ENCODE measurements around the gene CA9.

The CA9 gene

GRCh38 chr9:35649431-35650340 lies 24.0 kb upstream of the CA9 start:
- no peaks in the 10 kb centered on the region for H3K9me3 ChIP-seq (ENCODE audit: insufficient read depth, low read length, severe bottlenecking)
- DNase-seq = peak; percentile 87
- peak overlapping the region; percentile 100 for H3K27ac ChIP-seq (ENCODE audit: low read length)
- H2AFZ ChIP-seq (ENCODE audit: low read depth, low read length) = peak overlapping the region; percentile 60; the same call in 1 of the 2 replicates
- peak overlapping the region; percentile 95 for H3K9ac ChIP-seq (ENCODE audit: low read depth, low read length)
- TF ChIP-seq EZH2 (IDR thresholded peaks at IDR 0.05; ENCODE audit: borderline replicate concordance, low read depth, low read length, severe bottlenecking) (no peak), CTCF (IDR thresholded peaks at IDR 0.05; ENCODE audit: borderline replicate concordance, extremely low read depth, low read length, poor library complexity, severe bottlenecking) (no peak)
- ATAC-seq (ENCODE audit: insufficient read depth, low read depth) = peak; percentile 21
- H3K36me3 ChIP-seq (ENCODE audit: insufficient read depth, low read length) = peaks cover 19% of the 10 kb centered on the region; the same call in 1 of the 2 replicates
- H3K4me2 ChIP-seq (ENCODE audit: insufficient read depth, low read length) = peak overlapping the region; percentile 79
- H3K4me1 ChIP-seq (ENCODE audit: insufficient read depth, low read length) = peaks cover 69% of the 10 kb centered on the region
- peaks cover 41% of the 10 kb centered on the region for H3K79me2 ChIP-seq (ENCODE audit: insufficient read depth, low read length)
- no peaks in the 10 kb centered on the region for H3K27me3 ChIP-seq (ENCODE audit: insufficient read depth, low read length, poor library complexity)
- H3K4me3 ChIP-seq (ENCODE audit: low read depth in 1 of 2, low read length in 2 of 2) = peak overlapping the region; percentile 49 to 76
- H4K20me1 ChIP-seq (ENCODE audit: insufficient read depth, low read length) = no peaks in the 10 kb centered on the region

GRCh38 chr9:35650341-35651158 lies 23.2 kb upstream of the CA9 start, which contains the start of gene SIT1:
Gene SIT1 (minus strand): TSS chr9:35650931. CDS start chr9:35650853, 78 bp downstream.
- Histone ChIP-seq H3K9me3 (ENCODE audit: insufficient read depth, low read length, severe bottlenecking) (no peaks in the 10 kb centered on the region), H2AFZ (ENCODE audit: low read depth, low read length) (peak within 1 kb of the TSS; percentile 60), H3K79me2 (ENCODE audit: insufficient read depth, low read length) (peaks cover 32% of the 10 kb centered on the region), H3K9ac (ENCODE audit: low read depth, low read length) (peak within 1 kb of the TSS; percentile 95), H4K20me1 (ENCODE audit: insufficient read depth, low read length) (no peaks in the 10 kb centered on the region), H3K4me3 (ENCODE audit: low read depth in 1 of 2, low read length in 2 of 2) (peak within 1 kb of the TSS; percentile 49 to 76), H3K27ac (ENCODE audit: low read length) (peak within 1 kb of the TSS; percentile 100), H3K4me1 (ENCODE audit: insufficient read depth, low read length) (peaks cover 60% of the 10 kb centered on the region), H3K4me2 (ENCODE audit: insufficient read depth, low read length) (peak within 1 kb of the TSS; percentile 79), H3K27me3 (ENCODE audit: insufficient read depth, low read length, poor library complexity) (no peaks in the 10 kb centered on the region), H3K36me3 (ENCODE audit: insufficient read depth, low read length) (peaks cover 19% of the 10 kb centered on the region; the same call in 1 of the 2 replicates)
- TF ChIP-seq EZH2 (IDR thresholded peaks at IDR 0.05; ENCODE audit: borderline replicate concordance, low read depth, low read length, severe bottlenecking) (no peak), CTCF (IDR thresholded peaks at IDR 0.05; ENCODE audit: borderline replicate concordance, extremely low read depth, low read length, poor library complexity, severe bottlenecking) (no peak)
- peak; percentile 78 for DNase-seq
- ATAC-seq (ENCODE audit: insufficient read depth, low read depth) = peak; percentile 11; the same call in 2 of the 3 replicates

DNA sequence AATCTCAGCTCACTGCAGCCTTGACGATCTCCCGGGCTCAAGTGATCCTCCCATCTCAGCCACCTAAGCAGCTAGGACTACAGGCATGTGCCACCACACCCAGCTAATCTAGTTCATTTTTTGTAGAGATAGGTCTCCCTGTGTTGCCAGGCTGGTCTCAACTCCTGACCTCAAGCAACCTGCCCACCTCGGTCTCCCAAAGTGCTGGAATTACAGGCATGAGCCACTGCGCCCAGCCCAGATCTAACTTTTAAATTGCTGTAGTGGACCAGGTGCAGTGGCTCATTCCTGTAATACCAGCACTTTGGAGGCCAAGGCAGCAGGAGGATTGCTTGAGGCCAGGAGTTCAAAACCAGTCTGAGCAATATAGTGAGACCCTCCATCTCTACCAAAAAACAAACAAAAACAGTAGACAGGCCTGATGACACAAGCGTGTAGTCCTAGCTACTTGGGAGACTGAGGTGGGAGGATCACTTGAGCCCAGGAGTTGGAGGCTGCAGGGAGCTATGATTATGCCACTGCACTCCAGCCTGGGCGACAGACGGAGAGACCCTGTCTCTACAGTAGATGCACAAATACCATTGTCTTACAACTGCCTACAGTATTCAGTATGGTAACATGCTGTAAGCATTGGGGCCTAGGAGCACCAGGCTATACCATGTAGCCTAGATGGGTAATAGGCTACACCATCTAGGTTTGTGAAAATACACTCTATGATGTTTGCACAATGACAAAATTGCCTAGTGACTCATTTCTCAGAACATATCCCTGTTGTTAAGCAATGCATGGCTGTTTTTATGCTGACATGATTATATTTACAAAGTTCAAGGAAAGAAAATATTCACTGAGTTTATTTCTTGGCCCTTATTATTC lies 21.5 kb upstream of the CA9 start:
- DNase-seq (no peak), ATAC-seq (ENCODE audit: insufficient read depth, low read depth) (no peak)
- TF ChIP-seq EZH2 (IDR thresholded peaks at IDR 0.05; ENCODE audit: borderline replicate concordance, low read depth, low read length, severe bottlenecking) = no peak
- no peak for TF ChIP-seq CTCF (IDR thresholded peaks at IDR 0.05; ENCODE audit: borderline replicate concordance, extremely low read depth, low read length, poor library complexity, severe bottlenecking)
- no peak overlapping the region for H3K27ac ChIP-seq (ENCODE audit: low read length)
- H3K4me3 ChIP-seq (ENCODE audit: low read depth in 1 of 2, low read length in 2 of 2) = no peak overlapping the region
- H3K36me3 ChIP-seq (ENCODE audit: insufficient read depth, low read length) = peaks cover 19% of the 10 kb centered on the region; the same call in 1 of the 2 replicates
- H3K9me3 ChIP-seq (ENCODE audit: insufficient read depth, low read length, severe bottlenecking) = no peaks in the 10 kb centered on the region
- H3K27me3 ChIP-seq (ENCODE audit: insufficient read depth, low read length, poor library complexity) = no peaks in the 10 kb centered on the region
- H3K4me2 ChIP-seq (ENCODE audit: insufficient read depth, low read length) = no peak overlapping the region
- no peaks in the 10 kb centered on the region for H4K20me1 ChIP-seq (ENCODE audit: insufficient read depth, low read length)
- peaks cover 60% of the 10 kb centered on the region for H3K4me1 ChIP-seq (ENCODE audit: insufficient read depth, low read length)
- 0 out of 2 replicates have a peak overlapping the region, but pooled peaks have one; percentile 95 for H3K9ac ChIP-seq (ENCODE audit: low read depth, low read length)
- no peak overlapping the region for H2AFZ ChIP-seq (ENCODE audit: low read depth, low read length)
- H3K79me2 ChIP-seq (ENCODE audit: insufficient read depth, low read length) = peaks cover 30% of the 10 kb centered on the region
